CD4-positive, CD25-positive, alpha-beta regulatory T cell (primary cell): ENCODE data around the gene CCDC43. TPM values are rescaled to one million over a fixed set of nuclear protein-coding genes. Genes with fewer than 3 reads are reported as not detected.
"Not testable (repeated sequence)": the region's sequence is repeated elsewhere in the genome, so short reads cannot be mapped to it uniquely, and the experiment has no call there.

Experiments used
- ATAC-seq, 2 donors: fragments of 150-1000 bp; cut with Tn5 transposase; one replicate each; pipeline ENCODE4 v1.10.0; 2021; ENCODE audit warnings: low read depth in 2 of 2, moderate number of reproducible peaks in 2 of 2, moderate library complexity in 1 of 2
- DNase-seq, 3 donors: peaks; one replicate each; pipeline versions ENCODE4 v3.0.0 to v3.0.0-alpha.2; 2012 to 2022; ENCODE audit warnings: mixed read lengths in 1 of 3
- H3K27ac ChIP-seq: one replicate; pipeline ENCODE4 v1.7.0; 2013; ENCODE audit warnings: mild to moderate bottlenecking, low read length; ENCODE audit not compliant: insufficient read depth, poor library complexity, severe bottlenecking
- H3K27me3 ChIP-seq: one replicate; pipeline ENCODE4 v1.7.0; 2013; ENCODE audit warnings: low read length; ENCODE audit not compliant: control insufficient read depth, insufficient read depth
- H3K36me3 ChIP-seq: one replicate; pipeline ENCODE4 v1.7.0; 2013; ENCODE audit warnings: mild to moderate bottlenecking, low read length, moderate library complexity; ENCODE audit not compliant: control insufficient read depth, insufficient read depth
- H3K4me1 ChIP-seq: 2 replicates; pipeline ENCODE4 v1.7.0; 2013; ENCODE audit warnings: mild to moderate bottlenecking, low read length; ENCODE audit not compliant: insufficient read depth, control insufficient read depth, poor library complexity, severe bottlenecking
- H3K4me3 ChIP-seq: one replicate; pipeline ENCODE4 v1.7.0; 2013; ENCODE audit warnings: low read depth, mild to moderate bottlenecking, low read length, moderate library complexity
- H3K9me3 ChIP-seq, 2 experiments: 1 replicate in 1 of 2; 2 replicates in 1 of 2; pipeline ENCODE4 v1.7.0; 2013; ENCODE audit warnings: low read length in 2 of 2, mild to moderate bottlenecking in 1 of 2, moderate library complexity in 1 of 2; ENCODE audit not compliant: control insufficient read depth in 2 of 2
- H3K27ac Mint-ChIP-seq, 3 donors: one replicate each; pipeline ENCODE4 v1.8.0; 2020 to 2022; ENCODE audit warnings: mild to moderate bottlenecking in 3 of 3, mixed read lengths in 3 of 3, moderate library complexity in 2 of 3
- H3K27me3 Mint-ChIP-seq: one replicate; pipeline ENCODE4 v1.8.0; 2022; ENCODE audit warnings: mild to moderate bottlenecking, mixed read lengths
- H3K36me3 Mint-ChIP-seq: one replicate; pipeline ENCODE4 v1.8.0; 2020; ENCODE audit warnings: mixed read lengths
- H3K4me1 Mint-ChIP-seq, 4 donors: one replicate each; pipeline ENCODE4 v1.8.0; 2020 to 2022; ENCODE audit warnings: mixed read lengths in 4 of 4, mild to moderate bottlenecking in 1 of 4
- H3K4me3 Mint-ChIP-seq, 4 donors: one replicate each; pipeline ENCODE4 v1.8.0; 2020 to 2022; ENCODE audit warnings: mild to moderate bottlenecking in 4 of 4, mixed read lengths in 4 of 4, moderate library complexity in 3 of 4
- H3K9me3 Mint-ChIP-seq, 7 donors: one replicate each; pipeline ENCODE4 v1.8.0; 2020 to 2022; ENCODE audit warnings: mixed read lengths in 7 of 7, mild to moderate bottlenecking in 3 of 7, moderate library complexity in 2 of 7
- polyA plus RNA-seq, 4 donors: library from polyadenylated mRNA; unstranded; fragments of 300-500 nt; fragmentation: Illumina TruSeq; gene quantifications; one replicate each; pipeline ENCODE4 v1.2.3, GENCODE V29; 2021
- total RNA-seq: library from RNA; stranded (reverse); gene quantifications from one replicate; pipeline ENCODE4 v1.2.3, GENCODE V29; 2022

Gene CCDC43
- total and polyA plus RNA-seq, 5 donors from 2014 or later = 11.8 to 20.3 (median 14.8) TPM

DNA sequence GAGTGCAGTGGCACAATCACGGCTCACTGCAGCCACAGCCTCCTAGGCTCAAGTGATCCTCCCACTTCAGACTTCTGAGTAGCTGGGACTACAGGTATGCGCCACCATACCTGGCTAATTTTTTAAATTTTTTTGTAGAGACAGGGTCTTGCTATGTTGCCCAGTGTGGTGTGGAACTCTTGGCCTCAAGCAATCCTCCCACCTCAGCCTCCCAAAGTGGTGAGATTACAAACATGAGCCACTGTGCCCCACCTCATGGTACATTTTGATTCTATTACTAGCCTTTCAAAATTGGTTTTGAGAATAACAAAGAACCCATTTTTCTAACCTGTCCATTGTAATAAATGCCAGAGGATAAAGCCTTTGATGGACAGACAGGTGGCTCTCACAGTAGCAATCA is 1.4 kb downstream of the CCDC43 start:
- ATAC-seq (no peak), DNase-seq (no peak)
- Mint-ChIP-seq H3K27ac (no peak overlapping the region), H3K27me3 (no peaks in the 10 kb centered on the region), H3K4me3 (peak overlapping the region; percentile 96 to 100 (median 98)), H3K36me3 (peaks cover 21% of the 10 kb centered on the region), H3K4me1 (peaks cover 15 to 48% (median 29%) of the 10 kb centered on the region in 4 donors), H3K9me3 (peaks cover 0 to 1% (median 0%) of the 10 kb centered on the region in 7 donors)
- Histone ChIP-seq H3K9me3 (no peaks in the 10 kb centered on the region), H3K36me3 (peaks cover 15% of the 10 kb centered on the region), H3K4me1 (peaks cover 15% of the 10 kb centered on the region), H3K4me3 (peak overlapping the region; percentile 95), H3K27me3 (no peaks in the 10 kb centered on the region), H3K27ac (no peak overlapping the region)

DNA sequence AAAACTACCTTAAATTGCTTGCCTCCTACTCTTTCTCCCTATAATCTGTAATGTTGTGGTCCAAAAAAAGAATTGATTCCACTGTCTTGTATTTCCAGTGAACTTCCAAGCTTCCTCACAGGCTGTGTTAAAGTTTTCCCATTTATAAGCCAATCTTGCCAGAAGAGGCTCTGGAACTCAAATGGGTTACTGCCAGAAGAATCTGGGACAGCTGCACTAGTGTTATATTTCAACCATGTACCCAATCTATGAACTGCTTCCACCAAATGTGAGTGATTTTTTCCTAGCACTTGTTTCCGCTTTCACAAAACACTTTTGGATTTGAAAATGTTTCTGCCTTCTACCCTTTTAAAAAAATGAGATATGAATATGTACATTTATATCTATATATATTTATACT is 1.8 kb downstream of the CCDC43 start:
- Mint-ChIP-seq H3K27me3 (no peaks in the 10 kb centered on the region), H3K27ac (no peak overlapping the region), H3K9me3 (peaks cover 0 to 1% (median 0%) of the 10 kb centered on the region in 7 donors), H3K36me3 (peaks cover 25% of the 10 kb centered on the region), H3K4me1 (peaks cover 15 to 48% (median 29%) of the 10 kb centered on the region in 4 donors), H3K4me3 (peak overlapping the region in 1 of 4 donors; percentile 11)
- ATAC-seq (no peak), DNase-seq (no peak)
- Histone ChIP-seq H3K4me1 (peaks cover 15% of the 10 kb centered on the region), H3K27me3 (no peaks in the 10 kb centered on the region), H3K27ac (no peak overlapping the region), H3K36me3 (peaks cover 20% of the 10 kb centered on the region), H3K9me3 (no peaks in the 10 kb centered on the region), H3K4me3 (no peak overlapping the region)

DNA sequence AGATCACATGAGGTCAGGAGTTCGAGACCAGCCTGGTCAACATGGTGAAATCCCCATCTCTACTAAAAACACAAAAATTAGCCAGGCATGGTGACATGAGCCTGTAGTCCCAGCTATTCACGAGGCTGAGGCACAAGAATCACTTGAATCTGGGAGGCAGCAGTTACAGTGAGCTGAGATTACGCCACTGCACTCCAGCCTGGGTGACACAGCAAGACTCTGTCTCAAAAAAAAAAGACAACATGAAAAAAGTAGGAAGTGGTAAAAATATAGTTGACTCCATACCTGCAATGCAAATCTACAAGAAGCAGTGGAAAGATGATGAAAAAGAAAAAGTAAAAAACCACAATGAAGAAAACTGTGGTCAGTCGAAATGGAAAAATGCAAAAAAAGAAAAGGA is 6.3 kb downstream of the CCDC43 start:
- H3K4me3 Mint-ChIP-seq, H3K27me3 Mint-ChIP-seq, H3K9me3 ChIP-seq, H3K27me3 ChIP-seq, H3K9me3 Mint-ChIP-seq, H3K27ac ChIP-seq, H3K4me3 ChIP-seq, H3K4me1 ChIP-seq, DNase-seq, ATAC-seq: not testable (repeated sequence)
- H3K4me1 Mint-ChIP-seq = peaks cover 6 to 18% (median 13%) of the 10 kb centered on the region in 4 donors
- peak overlapping the region in 2 of 3 donors; percentile 5 to 52 for H3K27ac Mint-ChIP-seq
- peaks cover 45% of the 10 kb centered on the region for H3K36me3 Mint-ChIP-seq
- peaks cover 50% of the 10 kb centered on the region for H3K36me3 ChIP-seq

DNA sequence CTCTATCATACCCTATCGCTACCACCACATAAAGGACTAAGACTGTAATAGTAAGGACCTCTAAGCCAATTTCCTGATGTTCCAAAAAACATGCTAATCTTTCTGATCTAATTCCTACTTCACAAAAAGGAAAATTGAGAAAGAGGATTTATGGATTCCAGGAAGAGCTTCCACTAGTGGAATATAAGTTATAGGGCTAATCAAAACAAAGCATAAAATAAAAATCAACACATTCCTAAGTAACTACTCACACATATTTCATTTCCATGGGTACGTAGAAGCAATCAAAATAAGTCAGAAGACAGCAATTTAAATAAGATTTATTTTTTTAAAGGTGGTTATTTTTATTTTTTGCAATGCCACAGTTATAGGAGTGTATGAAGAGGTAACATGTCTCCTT is 12.4 kb downstream of the CCDC43 start:
- Mint-ChIP-seq H3K9me3 (no peaks in the 10 kb centered on the region), H3K27me3 (no peaks in the 10 kb centered on the region), H3K4me3 (no peak overlapping the region), H3K4me1 (peaks cover 0 to 5% (median 0%) of the 10 kb centered on the region in 4 donors), H3K36me3 (peaks cover 34% of the 10 kb centered on the region), H3K27ac (no peak overlapping the region)
- Histone ChIP-seq H3K4me1 (no peaks in the 10 kb centered on the region), H3K36me3 (peaks cover 34% of the 10 kb centered on the region), H3K27ac (no peak overlapping the region), H3K9me3 (no peaks in the 10 kb centered on the region), H3K27me3 (no peaks in the 10 kb centered on the region), H3K4me3 (no peak overlapping the region)
- ATAC-seq (no peak), DNase-seq (no peak)

DNA sequence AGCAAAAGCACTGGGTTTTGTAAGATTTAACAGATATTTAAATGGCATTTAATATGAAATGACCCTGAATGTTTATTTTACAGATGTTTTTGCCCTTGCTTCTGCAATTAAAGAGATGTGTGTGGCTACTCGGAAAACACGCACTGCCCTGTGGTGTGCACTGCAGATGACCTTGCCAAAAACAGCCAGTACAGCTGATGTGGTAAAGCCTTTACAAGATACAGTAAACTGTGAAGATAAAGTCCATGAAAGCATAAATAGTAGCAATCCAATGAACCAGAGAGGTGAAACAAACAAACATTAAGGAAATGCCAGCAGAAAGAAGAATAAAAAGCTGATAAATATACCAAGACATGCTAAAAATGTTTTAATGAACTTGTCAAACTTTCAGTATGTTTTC is 15.7 kb downstream of the CCDC43 start:
- no peak overlapping the region for H3K4me3 Mint-ChIP-seq
- H3K9me3 Mint-ChIP-seq = no peaks in the 10 kb centered on the region
- H3K9me3 ChIP-seq = no peaks in the 10 kb centered on the region
- ATAC-seq = no peak
- H3K27ac Mint-ChIP-seq = no peak overlapping the region
- H3K4me1 Mint-ChIP-seq = no peaks in the 10 kb centered on the region
- no peak for DNase-seq
- no peak overlapping the region for H3K4me3 ChIP-seq
- H3K4me1 ChIP-seq = no peaks in the 10 kb centered on the region
- no peaks in the 10 kb centered on the region for H3K27me3 Mint-ChIP-seq
- no peak overlapping the region for H3K27ac ChIP-seq
- H3K27me3 ChIP-seq = no peaks in the 10 kb centered on the region
- peaks cover 11% of the 10 kb centered on the region for H3K36me3 ChIP-seq
- peaks cover 18% of the 10 kb centered on the region for H3K36me3 Mint-ChIP-seq

DNA sequence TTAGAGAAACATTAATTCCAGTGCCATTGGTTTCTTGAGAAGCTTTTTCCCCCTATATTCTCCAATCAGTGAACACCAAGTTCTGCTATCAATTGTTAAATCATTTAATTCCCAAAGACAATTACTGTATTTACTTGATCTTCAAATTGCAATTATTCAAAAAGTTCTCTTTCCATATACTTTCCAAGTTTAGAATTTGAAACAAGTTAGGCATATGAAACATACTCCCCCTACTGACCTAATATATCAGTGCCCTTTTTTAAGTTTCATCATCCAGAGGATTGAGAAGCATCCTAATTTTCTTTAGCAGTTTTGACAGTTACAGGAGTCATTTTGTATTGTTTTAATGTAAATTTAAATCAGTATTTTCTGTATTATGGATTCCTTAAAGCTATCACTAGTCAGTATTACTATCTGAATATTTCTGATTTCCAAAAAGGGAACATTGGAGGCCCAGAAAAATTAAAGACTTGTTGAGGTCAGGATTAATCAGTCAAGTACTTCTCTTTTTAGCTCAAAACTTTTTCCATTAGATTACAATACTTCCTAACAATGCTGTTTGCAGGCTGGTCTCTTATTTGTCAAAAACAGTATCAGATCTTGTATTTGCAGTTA is 17.0 kb downstream of the CCDC43 start:
- peak in 1 of 3 donors; percentile 20 for DNase-seq
- ATAC-seq = no peak
- H3K4me3 ChIP-seq = no peak overlapping the region
- H3K36me3 ChIP-seq = peaks cover 4% of the 10 kb centered on the region
- Mint-ChIP-seq H3K4me1 (no peaks in the 10 kb centered on the region), H3K4me3 (no peak overlapping the region), H3K27ac (no peak overlapping the region), H3K27me3 (peaks cover 3% of the 10 kb centered on the region), H3K36me3 (peaks cover 6% of the 10 kb centered on the region), H3K9me3 (no peaks in the 10 kb centered on the region)
- no peak overlapping the region for H3K27ac ChIP-seq
- H3K4me1 ChIP-seq = no peaks in the 10 kb centered on the region
- H3K27me3 ChIP-seq = no peaks in the 10 kb centered on the region
- H3K9me3 ChIP-seq = no peaks in the 10 kb centered on the region

DNA sequence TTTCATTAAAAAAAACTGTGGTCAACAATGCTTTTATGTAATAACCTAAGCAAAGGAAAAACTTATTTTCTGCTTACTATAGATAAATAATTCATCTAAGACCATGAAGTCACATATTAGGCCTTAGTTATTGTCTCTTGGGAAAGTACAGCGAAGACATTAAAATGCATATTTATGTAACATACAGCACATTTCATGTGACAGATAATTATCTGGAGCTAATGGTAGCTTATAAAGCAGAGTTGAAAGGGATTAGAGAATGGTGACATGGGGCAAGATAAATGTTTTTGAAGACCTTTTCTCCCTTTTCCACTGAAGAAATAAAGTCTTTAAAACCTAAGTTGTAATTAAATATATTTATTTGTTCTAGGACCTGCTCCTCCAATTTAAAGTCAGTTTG is 23.6 kb downstream of the CCDC43 start:
- H3K27me3 Mint-ChIP-seq = peaks cover 25% of the 10 kb centered on the region
- ATAC-seq (no peak), DNase-seq (no peak)
- H3K4me3 Mint-ChIP-seq = no peak overlapping the region
- no peaks in the 10 kb centered on the region for H3K4me1 ChIP-seq
- no peak overlapping the region for H3K4me3 ChIP-seq
- H3K27me3 ChIP-seq = peaks cover 9% of the 10 kb centered on the region
- H3K9me3 ChIP-seq = no peaks in the 10 kb centered on the region
- H3K9me3 Mint-ChIP-seq = no peaks in the 10 kb centered on the region
- H3K27ac Mint-ChIP-seq = no peak overlapping the region
- H3K4me1 Mint-ChIP-seq = no peaks in the 10 kb centered on the region
- no peaks in the 10 kb centered on the region for H3K36me3 ChIP-seq
- H3K27ac ChIP-seq = no peak overlapping the region
- no peaks in the 10 kb centered on the region for H3K36me3 Mint-ChIP-seq

DNA sequence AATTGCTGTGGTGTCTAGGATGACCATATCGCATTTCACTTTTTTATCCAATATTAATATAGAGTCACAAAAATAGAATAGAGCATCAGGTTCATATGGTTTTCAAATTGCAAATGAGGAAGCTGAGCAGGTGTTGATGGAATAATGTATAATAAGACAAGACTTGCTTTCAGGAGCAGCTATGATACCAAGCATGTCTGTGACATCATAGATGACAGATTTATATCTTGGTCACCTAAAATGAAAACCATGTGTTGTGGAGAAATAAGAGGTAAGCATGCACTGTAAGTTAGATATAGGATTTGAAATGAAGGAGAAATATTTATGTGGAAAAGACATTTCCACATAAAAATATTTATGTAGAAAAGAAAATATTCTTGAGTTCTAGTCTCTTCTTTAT is 24.7 kb downstream of the CCDC43 start:
- DNase-seq = no peak
- Mint-ChIP-seq H3K9me3 (no peaks in the 10 kb centered on the region), H3K36me3 (no peaks in the 10 kb centered on the region), H3K27ac (no peak overlapping the region), H3K4me3 (no peak overlapping the region), H3K4me1 (no peaks in the 10 kb centered on the region), H3K27me3 (peaks cover 30% of the 10 kb centered on the region)
- H3K9me3 ChIP-seq = no peaks in the 10 kb centered on the region
- H3K27me3 ChIP-seq = peaks cover 9% of the 10 kb centered on the region
- H3K27ac ChIP-seq = no peak overlapping the region
- no peak for ATAC-seq
- no peaks in the 10 kb centered on the region for H3K4me1 ChIP-seq
- H3K36me3 ChIP-seq = no peaks in the 10 kb centered on the region
- H3K4me3 ChIP-seq = no peak overlapping the region
